ENCODE results near the gene NFATC1. TPM values are rescaled to one million over a fixed set of nuclear protein-coding genes. Genes with fewer than 3 reads are reported as not detected.

NFATC1 gene
- total and polyA plus RNA-seq, 2 donors (not counting 1 experiment from before 2014, with no cell fraction given), result 0.92 to 4.3 TPM

GRCh38 chr18:79413426-79413825, 17.7 kb downstream of the NFATC1 start:
- Histone ChIP-seq H3K27ac (ENCODE audit: insufficient read depth, low read length) (no peak overlapping the region), H4K20me1 (ENCODE audit: control insufficient read depth, extremely low read depth, insufficient read depth, low read length) (no peaks in the 10 kb centered on the region), H3K9me3 (ENCODE audit: control insufficient read depth, insufficient read depth, low read depth, low read length) (no peaks in the 10 kb centered on the region), H3K4me3 (replicated peaks in 1 of 4; ENCODE audit: control extremely low read depth in 1 of 4, insufficient read depth in 1 of 4, low read depth in 3 of 4, low read length in 4 of 4) (no peak overlapping the region), H3K79me2 (ENCODE audit: control insufficient read depth, insufficient read depth, low read length) (no peaks in the 10 kb centered on the region), H3K27me3 (ENCODE audit: control insufficient read depth, insufficient read depth, low read length) (no peaks in the 10 kb centered on the region), H3K9ac (ENCODE audit: insufficient read depth, low read length) (no peak overlapping the region), H3K4me2 (ENCODE audit: extremely low read depth, insufficient read depth, low read length) (no peak overlapping the region), H2AFZ (ENCODE audit: low read length) (no peak overlapping the region), H3K36me3 (ENCODE audit: control insufficient read depth, insufficient read depth, low read length) (no peaks in the 10 kb centered on the region), H3K4me1 (ENCODE audit: control insufficient read depth, extremely low read depth, insufficient read depth, low read length) (no peaks in the 10 kb centered on the region)
- TF ChIP-seq EZH2 (IDR thresholded peaks at IDR 0.05; ENCODE audit: low read length, missing control alignments) (no peak), CTCF (conservative IDR thresholded peaks at IDR 0.05 in 1 of 2, IDR thresholded peaks at IDR 0.05 in 1 of 2; ENCODE audit: low read depth in 1 of 2, low read length in 2 of 2) (no peak)
- DNase-seq (ENCODE audit: low read depth in 2 of 2), result no peak

GRCh38 chr18:79413901-79414300, 18.2 kb downstream of the NFATC1 start:
- Histone ChIP-seq H3K79me2 (ENCODE audit: control insufficient read depth, insufficient read depth, low read length) (no peaks in the 10 kb centered on the region), H2AFZ (ENCODE audit: low read length) (no peak overlapping the region), H3K4me2 (ENCODE audit: extremely low read depth, insufficient read depth, low read length) (no peak overlapping the region), H3K4me3 (replicated peaks in 1 of 4; ENCODE audit: control extremely low read depth in 1 of 4, insufficient read depth in 1 of 4, low read depth in 3 of 4, low read length in 4 of 4) (no peak overlapping the region), H3K27ac (ENCODE audit: insufficient read depth, low read length) (no peak overlapping the region), H3K9me3 (ENCODE audit: control insufficient read depth, insufficient read depth, low read depth, low read length) (no peaks in the 10 kb centered on the region), H3K27me3 (ENCODE audit: control insufficient read depth, insufficient read depth, low read length) (no peaks in the 10 kb centered on the region), H3K9ac (ENCODE audit: insufficient read depth, low read length) (no peak overlapping the region), H4K20me1 (ENCODE audit: control insufficient read depth, extremely low read depth, insufficient read depth, low read length) (no peaks in the 10 kb centered on the region), H3K4me1 (ENCODE audit: control insufficient read depth, extremely low read depth, insufficient read depth, low read length) (no peaks in the 10 kb centered on the region), H3K36me3 (ENCODE audit: control insufficient read depth, insufficient read depth, low read length) (no peaks in the 10 kb centered on the region)
- TF ChIP-seq EZH2 (IDR thresholded peaks at IDR 0.05; ENCODE audit: low read length, missing control alignments), result no peak
- TF ChIP-seq CTCF (conservative IDR thresholded peaks at IDR 0.05 in 1 of 2, IDR thresholded peaks at IDR 0.05 in 1 of 2; ENCODE audit: low read depth in 1 of 2, low read length in 2 of 2), result no peak
- no peak for DNase-seq (ENCODE audit: low read depth in 2 of 2)

- H4K20me1 ChIP-seq (ENCODE audit: control insufficient read depth, extremely low read depth, insufficient read depth, low read length), result no peaks in the 10 kb centered on the region
These were observed 20.4 kb downstream of the NFATC1 start for GRCh38 chr18:79416022-79416676.

More at GRCh38 chr18:79416022-79416676, 20.4 kb downstream of the NFATC1 start:
- H2AFZ ChIP-seq (ENCODE audit: low read length), result no peak overlapping the region
- TF ChIP-seq EZH2 (IDR thresholded peaks at IDR 0.05; ENCODE audit: low read length, missing control alignments) (no peak), CTCF (conservative IDR thresholded peaks at IDR 0.05 in 1 of 2, IDR thresholded peaks at IDR 0.05 in 1 of 2; ENCODE audit: low read depth in 1 of 2, low read length in 2 of 2) (no peak)
- no peak overlapping the region for H3K27ac ChIP-seq (ENCODE audit: insufficient read depth, low read length)
- H3K4me2 ChIP-seq (ENCODE audit: extremely low read depth, insufficient read depth, low read length), result no peak overlapping the region
- no peaks in the 10 kb centered on the region for H3K27me3 ChIP-seq (ENCODE audit: control insufficient read depth, insufficient read depth, low read length)
- no peak overlapping the region for H3K9ac ChIP-seq (ENCODE audit: insufficient read depth, low read length)
- no peak overlapping the region for H3K4me3 ChIP-seq (replicated peaks in 1 of 4; ENCODE audit: control extremely low read depth in 1 of 4, insufficient read depth in 1 of 4, low read depth in 3 of 4, low read length in 4 of 4)
- H3K4me1 ChIP-seq (ENCODE audit: control insufficient read depth, extremely low read depth, insufficient read depth, low read length), result no peaks in the 10 kb centered on the region
- no peaks in the 10 kb centered on the region for H3K79me2 ChIP-seq (ENCODE audit: control insufficient read depth, insufficient read depth, low read length)
- H3K9me3 ChIP-seq (ENCODE audit: control insufficient read depth, insufficient read depth, low read depth, low read length), result no peaks in the 10 kb centered on the region
- H3K36me3 ChIP-seq (ENCODE audit: control insufficient read depth, insufficient read depth, low read length), result no peaks in the 10 kb centered on the region
- no peak for DNase-seq (ENCODE audit: low read depth in 2 of 2)
